Ovary (tissue), 9 donors: Measurements from ENCODE around the gene HEPH. TPM values are rescaled to one million over a fixed set of nuclear protein-coding genes. Genes with fewer than 3 reads are reported as not detected.
"Not testable (repeated sequence)": the region's sequence is repeated elsewhere in the genome, so short reads cannot be mapped to it uniquely, and the experiment has no call there.

Source experiments
- DNase-seq, 5 donors: peaks; one replicate each; pipeline ENCODE4 v3.0.0-alpha.2; 2019 to 2020
- H3K27ac ChIP-seq, 2 donors: fragments of 200-600 bp; one replicate each; pipeline versions ENCODE4 v1.5.1 to v1.8.0; 2019 to 2022
- H3K27me3 ChIP-seq: fragments of 200-600 bp; one replicate; pipeline ENCODE4 v1.8.0; 2022
- H3K36me3 ChIP-seq: fragments of 200-600 bp; sonication (generic); one replicate; pipeline ENCODE4 v1.5.1; 2019
- H3K4me1 ChIP-seq: one replicate; pipeline ENCODE4 v1.8.1; 2013; ENCODE audit warnings: mild to moderate bottlenecking, moderate library complexity; ENCODE audit not compliant: insufficient read depth
- H3K4me3 ChIP-seq: fragments of 200-600 bp; sonication (generic); one replicate; pipeline ENCODE4 v1.5.1; 2017
- H3K9me3 ChIP-seq, 2 donors: fragments of 200-600 bp in 1 of 2; sonication (generic) in 1 of 2; one replicate each; pipeline versions ENCODE4 v1.5.1 to v1.8.1; 2013 to 2019; ENCODE audit warnings: mild to moderate bottlenecking in 1 of 2, moderate library complexity in 1 of 2
- CTCF ChIP-seq, 3 donors: fragments of 450-650 bp in 2 of 3; fragments of 200-600 bp in 1 of 3; IDR thresholded peaks; one replicate each; pipeline versions ENCODE4 v1.5.1 to v1.8.0; 2016 to 2022; ENCODE audit warnings: antibody characterized with exemption in 3 of 3, mild to moderate bottlenecking in 1 of 3
- EP300 ChIP-seq: sonication (generic); formaldehyde crosslinking; IDR thresholded peaks from one replicate; pipeline ENCODE4 v1.6.1; 2017; ENCODE audit warnings: antibody characterized with exemption
- POLR2A ChIP-seq: fragments of 450-650 bp; IDR thresholded peaks from one replicate; pipeline ENCODE4 v1.6.1; 2017; ENCODE audit warnings: antibody characterized with exemption, mild to moderate bottlenecking, moderate library complexity
- WGBS, 3 donors: extraction: QIAGEN DNeasy Blood & Tissue Kit in 1 of 3; methylation state at CpG; one replicate each; pipeline versions ENCODE4 v1.1.5 to v1.1.7; 2013 to 2017; 5-methylcytosine and 5-hydroxymethylcytosine counted together
- intact Hi-C, 4 donors: fragments of 100-400 bp; cut with DNase I; formaldehyde crosslinking; loops; one replicate each; pipeline versions ENCODE4 v1.11.0 to v1.15.1; 2022 to 2023
- polyA plus RNA-seq, 2 donors: library from polyadenylated mRNA; stranded (reverse); fragments of 200-250 nt in 1 of 2; fragments of 350-450 nt in 1 of 2; fragmentation: Illumina TruSeq in 1 of 2; extraction: RNeasy Lipid Tissue Mini Kit (QIAGEN cat#74804) in 1 of 2; gene quantifications; one replicate each; pipeline ENCODE4 v1.2.3, GENCODE V29; 2013 to 2014
- total RNA-seq, 7 donors: library from RNA; depleted of rRNA in 2 of 7; stranded (reverse); fragments of >200 nt in 2 of 7; fragmentation: NEBNext Ultra II Directional in 3 of 7; extraction: Animal tissue kit (Norgen Biotek cat#: 25700) in 3 of 7; gene quantifications; one replicate each; pipeline versions ENCODE4 v1.1.0 to v1.2.4, GENCODE V29; 2016 to 2023
- donor health status: DM: no; HTN: no; CAD: no; lungs with moderate emphysema.
- donor health status: DM: no; HTN: no; CAD: no.
- donor health status: Bipolar disorder and iron deficiency.
- donor health status: DM: yes; HTN: yes; CAD: no.
- donor health status: DM: no; HTN: no; CAD: no.
- donor health status: DM: yes; HTN: yes; CAD: no.

HEPH gene
- total and polyA plus RNA-seq, 9 donors = 17.1 to 56.9 (median 21.0) TPM

- Histone ChIP-seq H3K27me3 (no peaks in the 10 kb centered on the region), H3K4me3 (no peak overlapping the region), H3K9me3 (no peaks in the 10 kb centered on the region), H3K4me1 (no peaks in the 10 kb centered on the region), H3K27ac (no peak overlapping the region), H3K36me3 (no peaks in the 10 kb centered on the region)
- TF ChIP-seq EP300 (no peak), CTCF (IDR thresholded peaks at IDR 0.05) (no peak), POLR2A (no peak)
- no peak for DNase-seq
- intact Hi-C loops = no loop called here
Measured at GRCh38 chrX:66233209-66233608, 69.2 kb downstream of the HEPH start.

- 81 to 89% (median 85%) methylated on average over 1 of the region's 1 CpG for WGBS, 3 donors
- H3K4me1 ChIP-seq, H3K27me3 ChIP-seq, H3K36me3 ChIP-seq, intact Hi-C loops, DNase-seq, H3K9me3 ChIP-seq, H3K4me3 ChIP-seq, H3K27ac ChIP-seq: not testable (repeated sequence)
Measured at GRCh38 chrX:66233904-66234303, 69.9 kb downstream of the HEPH start.

- H3K4me1 ChIP-seq = no peaks in the 10 kb centered on the region
- H3K9me3 ChIP-seq = no peaks in the 10 kb centered on the region
- TF ChIP-seq CTCF (IDR thresholded peaks at IDR 0.05) = no peak
- no peak for TF ChIP-seq EP300
- TF ChIP-seq POLR2A = no peak
- no peak overlapping the region for H3K27ac ChIP-seq
- WGBS, 3 donors = 63 to 87% (median 76%) methylated on average over 1 of the region's 1 CpG
- DNase-seq = no peak
- no peaks in the 10 kb centered on the region for H3K27me3 ChIP-seq
- H3K4me3 ChIP-seq = no peak overlapping the region
- H3K36me3 ChIP-seq = no peaks in the 10 kb centered on the region
- intact Hi-C loops = no loop called here
Measured at GRCh38 chrX:66255359-66255967, 91.4 kb downstream of the HEPH start.

- no peaks in the 10 kb centered on the region for H3K27me3 ChIP-seq
- no peak for TF ChIP-seq EP300
- TF ChIP-seq CTCF (IDR thresholded peaks at IDR 0.05) = no peak
- no peak for TF ChIP-seq POLR2A
- DNase-seq = no peak
- intact Hi-C loops = no loop called here
- no peaks in the 10 kb centered on the region for H3K4me1 ChIP-seq
- H3K9me3 ChIP-seq = no peaks in the 10 kb centered on the region
- no peak overlapping the region for H3K27ac ChIP-seq
- H3K36me3 ChIP-seq = no peaks in the 10 kb centered on the region
- no peak overlapping the region for H3K4me3 ChIP-seq
Measured at GRCh38 chrX:66262807-66263206, 98.8 kb downstream of the HEPH start.

Other genes with a start within 250 kb of the HEPH start
- gene VSIG4, start 124.2 kb upstream of the HEPH start, total RNA-seq = 10 to 100 TPM in 6 of 7 donors, 1 to 10 TPM in 1; 4.4 to 50.5 (median 30.3) TPM
- 10 to 100 TPM; 19.4 to 92.5 TPM for gene VSIG4, start 124.2 kb upstream of the HEPH start, polyA plus RNA-seq